Measurements from ENCODE around the gene SLC47A2. TPM values are rescaled to one million over a fixed set of nuclear protein-coding genes. Genes with fewer than 3 reads are reported as not detected.

The SLC47A2 gene
- total and polyA plus RNA-seq, 2 of the 13 experiments (the other 11 are each of a cell fraction or from before 2014, with no cell fraction given): 0.04 TPM; not detected in 1

DNA sequence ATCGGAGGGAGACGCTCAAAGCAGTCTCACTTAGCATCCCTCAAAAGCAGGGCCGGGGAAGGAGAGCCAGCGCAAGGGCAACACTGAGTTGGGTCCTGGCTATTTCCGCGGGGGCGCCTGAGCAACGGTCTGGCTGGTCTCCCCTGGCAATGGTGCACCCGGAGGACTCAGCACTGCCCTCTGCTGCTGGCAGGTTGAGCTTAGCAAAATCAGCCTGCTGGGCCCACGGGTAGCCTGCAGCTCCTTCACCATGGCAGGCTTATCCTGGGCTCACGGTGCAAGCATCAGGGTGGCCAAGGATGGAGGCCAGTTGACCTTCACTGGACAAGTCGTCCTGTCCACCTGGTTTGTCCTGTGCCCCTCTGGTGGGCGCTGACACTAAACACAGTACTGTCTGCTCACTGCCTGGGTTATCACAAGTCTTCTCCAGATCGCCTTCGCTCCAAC lies 46.2 kb upstream of the SLC47A2 start (continued):
- TF ChIP-seq ERF (CRISPR knock-in tag; IDR thresholded peaks at IDR 0.05): no peak
- peak; percentile 84 for TF ChIP-seq RAD21 (CRISPR knock-in tag; IDR thresholded peaks at IDR 0.05)
- 0 out of 2 replicates have a peak, but pooled peaks have one; percentile 47 for TF ChIP-seq PITX1 (CRISPR knock-in tag; IDR thresholded peaks at IDR 0.05)
- TF ChIP-seq NKX3-1 (CRISPR knock-in tag; IDR thresholded peaks at IDR 0.05): no peak
- TF ChIP-seq ZNF3 (CRISPR knock-in tag; IDR thresholded peaks at IDR 0.05): no peak
- TF ChIP-seq CBX2 (IDR thresholded peaks at IDR 0.05; ENCODE audit: low read depth, low read length): no peak
- no peak for TF ChIP-seq CBX2 (CRISPR knock-in tag; IDR thresholded peaks at IDR 0.05; ENCODE audit: low read depth)
- TF ChIP-seq ZNF703 (CRISPR knock-in tag; IDR thresholded peaks at IDR 0.05; ENCODE audit: borderline replicate concordance): no peak
- TF ChIP-seq, protein P1, sequence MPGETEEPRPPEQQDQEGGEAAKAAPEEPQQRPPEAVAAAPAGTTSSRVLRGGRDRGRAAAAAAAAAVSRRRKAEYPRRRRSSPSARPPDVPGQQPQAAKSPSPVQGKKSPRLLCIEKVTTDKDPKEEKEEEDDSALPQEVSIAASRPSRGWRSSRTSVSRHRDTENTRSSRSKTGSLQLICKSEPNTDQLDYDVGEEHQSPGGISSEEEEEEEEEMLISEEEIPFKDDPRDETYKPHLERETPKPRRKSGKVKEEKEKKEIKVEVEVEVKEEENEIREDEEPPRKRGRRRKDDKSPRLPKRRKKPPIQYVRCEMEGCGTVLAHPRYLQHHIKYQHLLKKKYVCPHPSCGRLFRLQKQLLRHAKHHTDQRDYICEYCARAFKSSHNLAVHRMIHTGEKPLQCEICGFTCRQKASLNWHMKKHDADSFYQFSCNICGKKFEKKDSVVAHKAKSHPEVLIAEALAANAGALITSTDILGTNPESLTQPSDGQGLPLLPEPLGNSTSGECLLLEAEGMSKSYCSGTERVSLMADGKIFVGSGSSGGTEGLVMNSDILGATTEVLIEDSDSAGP (CRISPR knock-in tag; IDR thresholded peaks at IDR 0.05; ENCODE audit: borderline replicate concordance): 0 out of 2 replicates have a peak, but pooled peaks have one; percentile 48
- TF ChIP-seq, protein P2, sequence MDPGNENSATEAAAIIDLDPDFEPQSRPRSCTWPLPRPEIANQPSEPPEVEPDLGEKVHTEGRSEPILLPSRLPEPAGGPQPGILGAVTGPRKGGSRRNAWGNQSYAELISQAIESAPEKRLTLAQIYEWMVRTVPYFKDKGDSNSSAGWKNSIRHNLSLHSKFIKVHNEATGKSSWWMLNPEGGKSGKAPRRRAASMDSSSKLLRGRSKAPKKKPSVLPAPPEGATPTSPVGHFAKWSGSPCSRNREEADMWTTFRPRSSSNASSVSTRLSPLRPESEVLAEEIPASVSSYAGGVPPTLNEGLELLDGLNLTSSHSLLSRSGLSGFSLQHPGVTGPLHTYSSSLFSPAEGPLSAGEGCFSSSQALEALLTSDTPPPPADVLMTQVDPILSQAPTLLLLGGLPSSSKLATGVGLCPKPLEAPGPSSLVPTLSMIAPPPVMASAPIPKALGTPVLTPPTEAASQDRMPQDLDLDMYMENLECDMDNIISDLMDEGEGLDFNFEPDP (CRISPR knock-in tag; conservative IDR thresholded peaks at IDR 0.05): no peak
- no peak for TF ChIP-seq ZNF468 (CRISPR knock-in tag; IDR thresholded peaks at IDR 0.05)
- peak; percentile 74; the same call in 1 of the 2 replicates for TF ChIP-seq ZNF598 (CRISPR knock-in tag; IDR thresholded peaks at IDR 0.05; ENCODE audit: borderline replicate concordance)
- 0 out of 2 replicates have a peak, but pooled peaks have one; percentile 7 for TF ChIP-seq BHLHE40 (IDR thresholded peaks at IDR 0.05; ENCODE audit: low read length)
- no peak for TF ChIP-seq ZBTB26 (CRISPR knock-in tag; IDR thresholded peaks at IDR 0.05; ENCODE audit: borderline replicate concordance)
- TF ChIP-seq NFIB (CRISPR knock-in tag; IDR thresholded peaks at IDR 0.05; ENCODE audit: borderline replicate concordance): no peak
- TF ChIP-seq ZNF616 (CRISPR knock-in tag; IDR thresholded peaks at IDR 0.05; ENCODE audit: low read depth): no peak
- no peak for TF ChIP-seq SMYD3 (CRISPR knock-in tag; IDR thresholded peaks at IDR 0.05)
- no peak for TF ChIP-seq HNRNPH1 (optimal IDR thresholded peaks at IDR 0.05; ENCODE audit: low read depth, low read length)
- no peak for TF ChIP-seq RBAK (CRISPR knock-in tag; IDR thresholded peaks at IDR 0.05)
- TF ChIP-seq ZFP90 (CRISPR knock-in tag; IDR thresholded peaks at IDR 0.05; ENCODE audit: borderline replicate concordance): 0 out of 2 replicates have a peak, but pooled peaks have one; percentile 38
- peak; percentile 50; the same call in 1 of the 2 replicates for TF ChIP-seq ZNF788 (CRISPR knock-in tag; IDR thresholded peaks at IDR 0.05; ENCODE audit: borderline replicate concordance)
- peak; percentile 63 for TF ChIP-seq PRDM10 (CRISPR knock-in tag; IDR thresholded peaks at IDR 0.05; ENCODE audit: low read depth)
- no peak for TF ChIP-seq THYN1 (CRISPR knock-in tag; IDR thresholded peaks at IDR 0.05; ENCODE audit: borderline replicate concordance, low read depth)
- TF ChIP-seq ZNF75D (CRISPR knock-in tag; IDR thresholded peaks at IDR 0.05; ENCODE audit: borderline replicate concordance): no peak
